Adrenal gland (tissue), 12 donors: ENCODE measurements around the gene KCNH1. TPM values are rescaled to one million over a fixed set of nuclear protein-coding genes. Genes with fewer than 3 reads are reported as not detected.

Experiments
- DNase-seq, 7 donors: peaks; one replicate each; pipeline ENCODE4 v3.0.0-alpha.2; 2019 to 2020
- H3K27ac ChIP-seq, 5 donors: fragments of 200-600 bp; sonication (generic) in 4 of 5; 1 replicate in 3 of 5; 2 replicates in 2 of 5; pipeline versions ENCODE4 v1.5.1 to v1.8.0; 2016 to 2020; ENCODE audit warnings: mild to moderate bottlenecking in 1 of 5
- H3K27me3 ChIP-seq: fragments of 200-600 bp; 2 replicates; pipeline ENCODE4 v1.8.0; 2021
- H3K36me3 ChIP-seq, 2 donors: fragments of 200-600 bp; replicated peaks in 1 of 2; 1 replicate in 1 of 2; 2 replicates in 1 of 2; pipeline versions ENCODE4 v1.5.1 to v1.8.0; 2018 to 2022
- H3K4me1 ChIP-seq, 2 donors: fragments of 200-600 bp; replicated peaks in 1 of 2; 1 replicate in 1 of 2; 2 replicates in 1 of 2; pipeline versions ENCODE4 v1.5.1 to v1.8.0; 2018 to 2021
- H3K4me3 ChIP-seq, 4 donors: fragments of 200-600 bp; sonication (generic) in 3 of 4; one replicate each; pipeline ENCODE4 v1.5.1; 2016 to 2018
- H3K9me3 ChIP-seq, 3 donors: fragments of 200-600 bp; sonication (generic) in 1 of 3; replicated peaks in 1 of 3; 1 replicate in 2 of 3; 2 replicates in 1 of 3; pipeline versions ENCODE4 v1.5.1 to v1.8.0; 2016 to 2021
- POLR2A ChIP-seq, 2 donors: fragments of 450-650 bp; IDR thresholded peaks; one replicate each; pipeline ENCODE4 v1.6.1; 2017; ENCODE audit warnings: antibody characterized with exemption in 2 of 2, mild to moderate bottlenecking in 2 of 2, moderate library complexity in 1 of 2
- WGBS, 4 donors: extraction: QIAGEN DNeasy Blood & Tissue Kit in 2 of 4; methylation state at CpG; one replicate each; pipeline versions ENCODE4 v1.1.5 to v1.1.7; 2013 to 2017; 5-methylcytosine and 5-hydroxymethylcytosine counted together
- intact Hi-C, 2 donors: fragments of 100-400 bp; cut with DNase I; formaldehyde crosslinking; loops; one replicate each; pipeline versions ENCODE4 v1.14.1 to v1.15.0; 2022 to 2023
- polyA plus RNA-seq, 3 donors: library from polyadenylated mRNA; stranded (reverse); fragments of 200-250 nt in 2 of 3; fragments of 350-450 nt in 1 of 3; fragmentation: Illumina TruSeq in 1 of 3; extraction: RNeasy Lipid Tissue Mini Kit (QIAGEN cat#74804) in 1 of 3; gene quantifications; one replicate each; pipeline ENCODE4 v1.2.3, GENCODE V29; 2013 to 2014
- total RNA-seq, 9 donors: library from RNA; depleted of rRNA in 4 of 9; stranded (reverse); fragments of >200 nt in 4 of 9; fragments of 120-200 nt in 1 of 9; fragmentation: NEBNext Ultra II Directional in 1 of 9; extraction: Animal tissue kit (Norgen Biotek cat#: 25700) in 1 of 9; gene quantifications; one replicate each; pipeline versions ENCODE4 v1.1.0 to v1.2.4, GENCODE V29; 2013 to 2023
- TF ChIP-seq, protein P1 (sequence below), 6 experiments: fragments of 450-650 bp in 4 of 6; fragments of 200-600 bp in 2 of 6; sonication (generic) in 1 of 6; IDR thresholded peaks; 1 replicate in 5 of 6; 2 replicates in 1 of 6; pipeline versions ENCODE4 v1.5.1 to v1.8.0; 2016 to 2021; ENCODE audit warnings: antibody characterized with exemption in 6 of 6, mild to moderate bottlenecking in 2 of 6, moderate library complexity in 1 of 6
- donor health status: healthy with polysubstance abuse.
- donor health status: Bipolar disorder and iron deficiency.
- donor health status: DM: yes; HTN: yes; CAD: no.
- donor health status: DM: no; HTN: no; CAD: no.
- donor health status: DM: no; HTN: no; CAD: no.
- donor health status: DM: yes; HTN: yes; CAD: no.

Gene KCNH1
- total and polyA plus RNA-seq, 12 donors: 0.15 to 2.2 (median 0.73) TPM; not detected in 4

DNA sequence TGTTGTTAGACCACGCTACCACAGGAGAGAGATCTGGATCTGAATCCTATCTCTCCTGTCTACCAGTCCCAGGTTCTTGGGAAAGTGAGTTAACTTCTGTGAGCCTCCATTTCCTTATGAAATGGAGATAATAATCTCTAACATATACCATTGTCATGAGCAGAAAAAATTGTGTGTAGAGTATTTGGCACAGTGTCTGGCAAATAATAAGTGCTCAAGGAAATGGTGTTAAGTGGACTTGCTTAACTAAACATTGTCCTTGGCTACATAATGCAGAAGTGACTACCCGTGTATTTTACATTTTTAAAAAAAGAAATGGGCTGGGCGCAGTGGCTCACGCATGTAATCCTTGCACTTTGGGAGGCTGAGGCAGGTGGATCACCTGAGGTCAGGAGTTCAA is 217.4 kb downstream of the KCNH1 start:
- DNase-seq: no peak
- TF ChIP-seq POLR2A (IDR thresholded peaks at IDR 0.05): no peak
- TF ChIP-seq, protein P1, sequence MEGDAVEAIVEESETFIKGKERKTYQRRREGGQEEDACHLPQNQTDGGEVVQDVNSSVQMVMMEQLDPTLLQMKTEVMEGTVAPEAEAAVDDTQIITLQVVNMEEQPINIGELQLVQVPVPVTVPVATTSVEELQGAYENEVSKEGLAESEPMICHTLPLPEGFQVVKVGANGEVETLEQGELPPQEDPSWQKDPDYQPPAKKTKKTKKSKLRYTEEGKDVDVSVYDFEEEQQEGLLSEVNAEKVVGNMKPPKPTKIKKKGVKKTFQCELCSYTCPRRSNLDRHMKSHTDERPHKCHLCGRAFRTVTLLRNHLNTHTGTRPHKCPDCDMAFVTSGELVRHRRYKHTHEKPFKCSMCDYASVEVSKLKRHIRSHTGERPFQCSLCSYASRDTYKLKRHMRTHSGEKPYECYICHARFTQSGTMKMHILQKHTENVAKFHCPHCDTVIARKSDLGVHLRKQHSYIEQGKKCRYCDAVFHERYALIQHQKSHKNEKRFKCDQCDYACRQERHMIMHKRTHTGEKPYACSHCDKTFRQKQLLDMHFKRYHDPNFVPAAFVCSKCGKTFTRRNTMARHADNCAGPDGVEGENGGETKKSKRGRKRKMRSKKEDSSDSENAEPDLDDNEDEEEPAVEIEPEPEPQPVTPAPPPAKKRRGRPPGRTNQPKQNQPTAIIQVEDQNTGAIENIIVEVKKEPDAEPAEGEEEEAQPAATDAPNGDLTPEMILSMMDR (IDR thresholded peaks at IDR 0.05): no peak
- WGBS, 4 donors: 72 to 85% (median 76%) methylated on average over 4 of the region's 4 CpGs
- no peaks in the 10 kb centered on the region for H3K36me3 ChIP-seq
- no peak overlapping the region for H3K4me3 ChIP-seq
- no peaks in the 10 kb centered on the region for H3K4me1 ChIP-seq
- H3K27me3 ChIP-seq: no peaks in the 10 kb centered on the region
- no peak overlapping the region for H3K27ac ChIP-seq
- intact Hi-C loops: no loop called here
- H3K9me3 ChIP-seq: no peaks in the 10 kb centered on the region

DNA sequence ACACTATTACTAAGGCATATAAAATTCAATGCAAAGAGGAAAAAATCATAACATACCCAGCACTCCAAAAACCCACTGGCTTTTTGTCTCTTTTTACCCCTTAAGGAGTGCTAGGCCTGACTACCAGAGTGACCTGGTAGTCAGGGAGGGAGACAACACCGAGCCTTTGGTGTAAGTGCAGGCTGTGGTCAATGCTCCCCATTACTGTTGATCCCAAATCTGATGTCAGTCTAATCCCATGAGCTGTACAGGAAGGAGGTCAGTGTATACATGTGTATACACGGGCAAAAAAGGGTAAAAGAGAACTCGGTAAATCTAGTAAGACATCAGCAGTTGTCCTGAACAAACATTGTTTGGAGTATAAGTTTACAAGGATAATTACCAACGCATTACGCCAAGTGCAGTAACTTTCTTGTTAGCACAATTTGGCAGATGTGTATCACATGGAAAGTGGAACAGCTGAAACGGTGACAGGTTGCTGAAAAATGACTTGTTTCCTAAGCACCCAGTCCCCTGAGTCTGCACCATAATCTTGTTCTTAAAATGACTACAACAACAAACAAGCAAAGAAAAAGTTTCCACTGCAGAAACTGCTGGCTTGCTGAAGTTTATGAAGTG is 217.9 kb downstream of the KCNH1 start:
- no peak for TF ChIP-seq POLR2A (IDR thresholded peaks at IDR 0.05)
- TF ChIP-seq, protein P1 (IDR thresholded peaks at IDR 0.05): no peak
- Histone ChIP-seq H3K4me1 (no peaks in the 10 kb centered on the region), H3K27ac (no peak overlapping the region), H3K27me3 (no peaks in the 10 kb centered on the region), H3K9me3 (no peaks in the 10 kb centered on the region), H3K36me3 (no peaks in the 10 kb centered on the region), H3K4me3 (no peak overlapping the region)
- no peak for DNase-seq
- intact Hi-C loops: no loop called here
- WGBS, 4 donors: 60 to 70% (median 64%) methylated on average over 6 of the region's 6 CpGs

DNA sequence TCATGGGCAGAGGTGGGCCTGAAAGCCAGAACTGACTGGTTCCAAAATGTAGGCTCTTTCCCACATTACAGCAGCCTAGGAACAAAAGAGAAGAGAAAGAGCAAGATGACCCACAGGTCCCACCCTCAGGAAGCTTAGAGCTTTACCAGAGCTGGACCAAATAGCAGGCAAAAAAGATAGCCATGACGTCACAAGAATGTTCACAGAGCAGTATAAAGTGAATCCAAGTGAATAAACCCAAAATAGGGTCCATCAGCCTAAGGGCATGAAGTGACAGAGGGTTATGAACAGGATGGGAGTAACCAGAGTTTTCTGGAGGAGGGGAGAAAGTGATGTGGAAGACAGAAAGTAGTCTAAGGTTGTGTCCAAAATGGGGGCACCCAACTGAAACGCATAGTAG is 221.2 kb downstream of the KCNH1 start:
- intact Hi-C loops: no loop called here

DNA sequence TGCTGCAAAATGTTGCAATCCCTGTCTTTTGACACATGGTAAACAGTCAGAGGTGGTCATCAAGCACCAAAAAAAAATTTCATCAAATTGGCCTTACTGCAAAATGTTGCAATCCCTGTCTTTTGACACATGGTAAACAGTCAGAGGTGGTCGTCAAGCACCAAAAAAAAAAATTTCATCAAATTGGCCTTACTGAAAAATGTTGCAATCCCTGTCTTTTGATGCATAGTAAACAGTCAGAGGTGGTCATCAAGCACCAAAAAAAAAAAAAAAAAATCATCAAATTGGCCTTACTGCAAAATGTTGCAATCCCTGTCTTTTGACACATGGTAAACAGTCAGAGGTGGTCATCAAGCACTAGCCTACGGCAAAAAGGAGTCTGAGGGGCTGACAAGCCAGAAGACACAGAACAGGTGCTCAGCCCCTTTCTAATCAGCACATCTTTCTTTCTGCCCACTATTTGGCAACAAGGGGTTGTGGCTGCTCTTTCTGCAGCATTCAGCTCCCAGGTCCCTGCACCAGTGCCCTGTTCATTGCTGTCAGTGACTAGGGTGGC is 223.8 kb downstream of the KCNH1 start:
- Histone ChIP-seq H3K27me3 (no peaks in the 10 kb centered on the region), H3K4me1 (no peaks in the 10 kb centered on the region), H3K36me3 (no peaks in the 10 kb centered on the region), H3K27ac (no peak overlapping the region), H3K9me3 (no peaks in the 10 kb centered on the region), H3K4me3 (no peak overlapping the region)
- TF ChIP-seq POLR2A (IDR thresholded peaks at IDR 0.05): no peak
- TF ChIP-seq, protein P1 (IDR thresholded peaks at IDR 0.05): no peak
- DNase-seq: no peak
- intact Hi-C loops: no loop called here
- 38 to 54% (median 43%) methylated on average over 2 of the region's 2 CpGs for WGBS, 4 donors

More for the DNA sequence above, 221.2 kb downstream of the KCNH1 start:
- 66 to 78% (median 69%) methylated on average over 2 of the region's 2 CpGs for WGBS, 4 donors
- Histone ChIP-seq H3K36me3 (no peaks in the 10 kb centered on the region), H3K9me3 (no peaks in the 10 kb centered on the region), H3K4me1 (no peaks in the 10 kb centered on the region), H3K27ac (no peak overlapping the region), H3K4me3 (no peak overlapping the region), H3K27me3 (no peaks in the 10 kb centered on the region)
- no peak for TF ChIP-seq POLR2A (IDR thresholded peaks at IDR 0.05)
- TF ChIP-seq, protein P1 (IDR thresholded peaks at IDR 0.05): no peak
- no peak for DNase-seq
